HG02623 (cell line): ENCODE measurements around the gene CEP55.
"Not testable (repeated sequence)": the region's sequence is repeated elsewhere in the genome, so short reads cannot be mapped to it uniquely, and the experiment has no call there.

ENCODE experiments used
- ATAC-seq: cut with Tn5 transposase; IDR thresholded peaks from one replicate; pipeline ENCODE4 v1.9.1; 2021; ENCODE audit warnings: moderate library complexity; ENCODE audit not compliant: unreplicated experiment

Gene CEP55

GRCh38 chr10:93509816-93510215 is 13.4 kb downstream of the CEP55 start:
- ATAC-seq, result no peak

DNA sequence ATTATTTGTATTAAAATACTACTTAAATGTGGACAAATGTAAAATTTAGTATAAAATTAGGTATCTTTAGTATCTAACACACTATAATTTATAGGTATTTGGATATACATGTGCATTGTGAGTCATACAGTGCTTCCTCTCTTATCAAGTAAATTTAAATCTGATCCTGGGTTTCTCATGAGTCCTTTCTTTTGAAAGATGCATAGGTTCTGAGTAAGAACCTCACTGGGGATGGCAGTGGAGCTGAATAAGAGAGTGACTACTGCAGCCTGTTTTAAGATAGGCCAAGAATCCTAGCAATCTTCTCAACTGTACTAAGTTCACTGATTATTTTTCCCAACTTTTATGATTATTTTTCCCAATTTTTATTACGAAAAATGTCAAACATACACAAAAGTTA is 16.2 kb downstream of the CEP55 start:
- ATAC-seq, result no peak

GRCh38 chr10:93513091-93513490 is 16.7 kb downstream of the CEP55 start:
- no peak for ATAC-seq

DNA sequence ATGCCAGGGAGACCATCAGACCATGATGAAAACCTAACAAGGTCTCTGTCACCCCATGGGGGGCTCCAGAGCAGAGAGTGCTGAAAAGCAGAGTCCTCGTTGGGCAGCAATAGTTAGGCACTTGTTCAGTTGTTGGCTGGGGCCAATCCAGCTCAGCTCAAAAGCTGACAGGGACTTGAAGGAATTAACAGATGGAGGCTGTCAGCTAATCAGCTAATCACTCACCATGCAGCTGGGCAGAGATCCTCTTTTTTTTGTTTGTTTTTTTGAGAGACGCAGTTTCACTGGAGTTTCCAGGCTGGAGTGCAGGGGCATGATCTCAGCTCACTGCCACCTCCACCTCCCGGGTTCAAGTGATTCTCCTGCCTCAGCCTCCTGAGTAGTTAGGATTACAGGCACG is 18.1 kb downstream of the CEP55 start:
- ATAC-seq, result no peak

GRCh38 chr10:93515071-93516005 is 18.9 kb downstream of the CEP55 start:
- ATAC-seq, result no peak

DNA sequence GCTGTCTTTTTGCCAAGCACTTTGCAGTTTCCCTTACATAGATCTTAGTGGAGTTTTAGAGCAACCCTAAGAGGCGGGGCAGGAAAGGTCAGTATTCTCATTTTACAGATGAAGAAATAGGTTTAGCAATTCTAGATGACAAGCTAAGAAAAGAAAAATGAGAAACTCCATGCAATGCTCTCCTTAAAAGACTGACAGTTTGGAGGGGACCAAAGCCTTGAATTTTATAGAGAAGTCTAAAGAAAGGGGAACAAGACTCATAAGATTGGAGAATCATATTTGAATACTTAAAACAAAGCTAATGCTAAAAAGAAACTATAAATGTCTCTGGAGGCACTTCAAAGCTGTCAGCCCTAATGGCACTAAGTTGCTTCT is 19.6 kb downstream of the CEP55 start:
- no peak for ATAC-seq

DNA sequence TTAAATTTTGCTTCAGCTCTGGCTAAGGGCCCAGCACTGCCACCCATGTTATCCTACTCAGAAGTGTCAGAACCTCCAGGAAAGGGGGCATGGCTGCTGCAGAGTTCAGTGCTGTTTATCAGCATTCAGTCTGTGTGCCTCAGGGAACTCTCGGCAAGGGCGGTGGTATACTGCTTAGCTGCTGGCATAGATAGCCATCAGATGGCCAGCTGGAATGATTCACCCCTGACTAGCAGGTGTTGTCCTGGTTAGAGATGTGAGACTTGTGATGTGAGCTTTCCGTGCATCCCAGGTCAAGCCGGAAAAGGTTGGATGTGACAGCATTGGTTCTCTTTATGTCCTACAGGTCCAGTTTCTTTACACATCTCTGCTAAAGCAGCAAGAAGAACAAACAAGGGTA is 22.1 kb downstream of the CEP55 start:
- no peak for ATAC-seq

- no peak for ATAC-seq
Measured at GRCh38 chr10:93535293-93535692, 38.9 kb downstream of the CEP55 start.

- ATAC-seq, result not testable (repeated sequence)
Measured at GRCh38 chr10:93540871-93541270, 44.5 kb downstream of the CEP55 start.

DNA sequence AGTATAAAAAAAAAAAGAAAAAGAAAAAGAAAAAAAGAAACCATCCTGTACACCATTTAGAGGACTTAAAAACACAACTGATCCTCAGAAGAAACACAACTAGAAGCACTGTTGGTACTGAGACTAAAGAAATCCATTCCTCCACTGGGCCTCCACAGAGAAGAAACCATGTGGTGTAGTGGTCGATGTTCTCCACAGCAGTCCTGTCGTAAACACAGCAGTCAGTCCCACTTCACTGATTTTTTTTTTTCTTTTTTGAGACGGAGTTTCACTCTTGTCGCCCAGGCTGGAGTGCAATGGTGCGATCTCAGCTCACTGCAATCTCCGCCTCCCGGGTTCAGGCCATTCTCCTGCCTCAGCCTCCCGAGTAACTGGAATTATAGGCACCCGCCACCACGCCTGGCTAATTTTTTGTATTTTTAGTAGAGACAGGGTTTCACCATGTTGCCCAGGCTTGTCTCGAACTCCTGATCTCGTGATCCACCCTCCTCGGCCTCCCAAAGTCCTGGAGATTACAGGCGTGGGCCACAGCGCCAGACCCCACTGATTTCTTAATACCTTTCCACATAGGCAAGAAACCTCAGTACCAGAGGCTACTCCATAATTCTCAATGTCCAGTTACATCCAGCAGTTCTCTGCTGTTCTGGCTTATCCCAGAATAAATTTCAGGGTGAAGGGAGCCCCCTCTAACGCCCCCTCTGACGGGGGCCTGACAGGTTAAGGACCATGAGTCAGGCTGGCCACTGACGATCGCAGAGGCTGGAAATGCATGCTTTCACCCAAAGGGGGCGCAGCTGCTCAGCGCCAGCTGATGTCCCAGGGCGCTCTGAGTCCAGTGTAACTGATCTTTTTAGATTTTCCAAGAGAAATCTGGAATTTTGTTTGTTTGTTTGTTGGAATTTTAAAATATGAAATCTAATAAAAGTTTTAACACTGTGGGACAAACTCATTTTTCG is 45.3 kb downstream of the CEP55 start:
- no peak for ATAC-seq

- ATAC-seq, result no peak
Measured at GRCh38 chr10:93542358-93542791, 46.0 kb downstream of the CEP55 start.

- ATAC-seq, result not testable (repeated sequence)
Measured at GRCh38 chr10:93546995-93547394, 50.6 kb downstream of the CEP55 start.

DNA sequence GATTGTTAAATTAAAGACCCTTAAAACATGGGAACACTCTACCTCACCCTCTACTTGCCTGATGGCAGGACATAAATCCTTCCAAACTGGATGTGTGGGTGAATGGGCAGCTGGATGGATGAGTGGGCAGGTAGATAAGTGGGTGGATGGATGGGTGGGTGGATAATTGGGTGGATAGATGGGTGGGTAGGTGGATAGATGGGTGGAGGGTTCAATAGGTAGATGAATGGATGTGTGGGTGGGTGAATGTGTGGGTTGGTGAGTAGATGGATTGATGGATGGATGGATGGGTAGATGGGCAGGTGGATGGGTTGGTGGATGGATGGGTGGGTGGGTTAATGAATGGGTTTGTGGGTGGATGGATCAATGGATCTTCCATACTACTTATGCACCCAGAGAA is 51.1 kb downstream of the CEP55 start:
- no peak for ATAC-seq

GRCh38 chr10:93548376-93549071 is 52.1 kb downstream of the CEP55 start:
- no peak for ATAC-seq

- no peak for ATAC-seq
Measured at GRCh38 chr10:93550606-93551005, 54.2 kb downstream of the CEP55 start.

GRCh38 chr10:93552780-93553179 is 56.4 kb downstream of the CEP55 start:
- ATAC-seq, result no peak

DNA sequence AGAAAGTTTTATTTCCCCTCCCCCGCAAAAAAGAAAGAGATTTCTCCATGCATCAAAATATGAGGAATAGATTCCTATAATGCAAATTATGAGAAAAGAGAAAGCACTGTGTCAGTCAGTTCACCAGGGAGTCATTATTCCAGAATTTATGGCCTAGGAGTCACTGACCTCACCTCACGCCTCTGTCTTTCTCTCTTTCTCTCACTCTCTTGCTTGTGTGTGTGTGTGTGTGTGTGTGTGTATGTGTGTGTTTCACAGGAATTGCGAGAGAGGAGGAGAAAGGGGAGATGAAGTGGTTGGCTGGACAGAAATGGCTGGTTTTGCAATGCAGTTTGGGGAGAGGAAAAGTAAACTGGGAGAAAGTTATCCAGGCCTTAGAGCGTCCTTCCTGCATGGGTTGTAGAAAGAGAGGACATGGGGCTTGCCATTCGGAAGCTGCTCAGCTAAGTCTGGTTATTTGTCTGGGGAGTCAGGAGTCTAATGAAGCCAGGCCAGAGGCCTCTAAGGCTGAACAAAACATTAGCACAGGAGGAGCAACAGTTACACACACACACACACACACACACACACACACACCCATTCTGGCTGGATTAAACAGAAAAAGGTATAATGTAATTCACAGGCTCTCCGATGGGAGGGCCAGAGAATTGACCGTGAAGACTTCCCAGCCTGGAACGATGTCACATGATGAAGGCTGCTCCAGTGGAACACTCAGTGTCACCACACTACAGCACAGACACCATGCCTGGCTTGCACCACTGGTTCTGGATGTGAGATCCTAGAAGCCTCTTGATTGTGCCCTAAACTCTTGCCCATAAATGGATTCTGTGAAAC is 57.3 kb downstream of the CEP55 start:
- no peak for ATAC-seq

DNA sequence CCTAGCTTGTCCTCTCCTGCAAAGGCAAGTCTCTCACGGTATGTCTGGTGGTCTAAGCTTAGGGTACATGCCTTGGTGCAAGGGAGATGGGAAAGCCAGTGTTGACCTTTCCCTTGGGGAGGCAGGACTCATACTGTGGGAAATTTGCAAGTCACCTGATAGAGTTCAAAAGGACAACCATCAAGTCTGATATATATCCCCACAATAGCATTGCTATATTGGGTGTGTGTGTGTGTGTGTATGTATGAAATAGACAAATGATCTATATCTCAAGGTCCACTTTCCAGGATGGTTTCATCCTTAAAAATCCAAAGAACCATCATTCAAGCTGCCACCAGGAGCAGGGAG is 57.9 kb downstream of the CEP55 start:
- ATAC-seq, result no peak

DNA sequence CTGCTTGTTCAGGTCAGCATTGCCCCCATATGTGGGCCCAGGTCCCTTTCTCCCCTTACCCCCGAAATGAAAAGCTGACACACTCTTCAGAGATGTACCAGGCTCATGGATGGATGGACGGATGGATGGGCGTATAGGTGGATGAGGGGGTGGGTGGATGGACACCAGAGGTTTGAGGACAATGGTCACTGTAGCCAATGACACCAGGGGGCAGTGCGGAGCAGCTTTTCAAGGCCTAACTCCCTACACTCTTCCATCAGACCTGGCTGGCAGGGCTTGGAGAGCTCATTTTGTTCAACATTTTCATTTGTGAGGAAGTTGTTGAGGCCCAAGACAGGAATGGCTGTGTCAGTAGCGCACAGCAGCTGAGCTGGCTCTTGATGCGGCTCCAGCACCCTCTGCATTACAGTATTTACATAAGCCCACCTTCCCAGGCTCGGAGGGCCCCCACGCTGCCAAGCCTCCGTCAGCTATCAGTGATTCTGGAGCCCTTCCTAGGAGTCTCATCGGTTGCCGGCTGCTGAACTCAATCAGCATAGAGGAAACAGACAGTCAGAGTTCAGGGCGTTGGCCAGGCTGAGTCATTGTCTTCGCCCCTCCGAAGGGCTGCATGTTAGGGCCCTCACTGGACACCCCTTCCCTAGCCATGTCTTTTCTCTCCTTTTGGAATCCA is 58.5 kb downstream of the CEP55 start:
- ATAC-seq, result peak; percentile 41

GRCh38 chr10:93559490-93559889 is 63.1 kb downstream of the CEP55 start:
- no peak for ATAC-seq
